HG03045 (cell line): Measurements from ENCODE around the gene ENOPH1.
"Not testable (repeated sequence)": the region's sequence is repeated elsewhere in the genome, so short reads cannot be mapped to it uniquely, and the experiment has no call there.

Experiments used
- ATAC-seq: cut with Tn5 transposase; IDR thresholded peaks from one replicate; pipeline ENCODE4 v1.9.1; 2021; ENCODE audit warnings: mild to moderate bottlenecking, moderate library complexity; ENCODE audit not compliant: unreplicated experiment

The ENOPH1 gene

GRCh38 chr4:82430193-82430963 lies at the start of gene ENOPH1, which contains the start of gene HNRNPDL:
Gene ENOPH1 (plus strand): TSS chr4:82430590. CDS start chr4:82430830, 240 bp downstream.
Gene HNRNPDL (minus strand): TSS chr4:82430462. CDS start chr4:82429690, 772 bp downstream.
- ATAC-seq = peak; percentile 75

- no peak for ATAC-seq
Measured at GRCh38 chr4:82380831-82381230, 49.6 kb upstream of the ENOPH1 start.

GRCh38 chr4:82381235-82381634 lies 49.2 kb upstream of the ENOPH1 start:
- ATAC-seq = no peak

- ATAC-seq = no peak
Measured at GRCh38 chr4:82381661-82382296, 48.6 kb upstream of the ENOPH1 start.

- no peak for ATAC-seq
Measured at GRCh38 chr4:82382751-82383150, 47.6 kb upstream of the ENOPH1 start.

- ATAC-seq = not testable (repeated sequence)
Measured at GRCh38 chr4:82386312-82386711, 44.1 kb upstream of the ENOPH1 start.

- ATAC-seq = no peak
Measured at GRCh38 chr4:82388405-82388804, 42.0 kb upstream of the ENOPH1 start.

GRCh38 chr4:82390061-82390460 lies 40.3 kb upstream of the ENOPH1 start:
- ATAC-seq = not testable (repeated sequence)

GRCh38 chr4:82394896-82395295 lies 35.5 kb upstream of the ENOPH1 start:
- ATAC-seq = no peak

- no peak for ATAC-seq
Measured at GRCh38 chr4:82397527-82397926, 32.9 kb upstream of the ENOPH1 start.

GRCh38 chr4:82398263-82398662 lies 32.1 kb upstream of the ENOPH1 start:
- no peak for ATAC-seq

GRCh38 chr4:82401600-82401999 lies 28.8 kb upstream of the ENOPH1 start:
- no peak for ATAC-seq

- ATAC-seq = no peak
Measured at GRCh38 chr4:82402196-82402775, 28.1 kb upstream of the ENOPH1 start.

- ATAC-seq = no peak
Measured at GRCh38 chr4:82403725-82404124, 26.7 kb upstream of the ENOPH1 start.

- not testable (repeated sequence) for ATAC-seq
Measured at GRCh38 chr4:82415061-82415460, 15.3 kb upstream of the ENOPH1 start.

GRCh38 chr4:82415922-82416365 lies 14.4 kb upstream of the ENOPH1 start:
- no peak for ATAC-seq

- ATAC-seq = no peak
Measured at GRCh38 chr4:82419451-82419850, 10.9 kb upstream of the ENOPH1 start.

GRCh38 chr4:82421796-82422560 lies 8.4 kb upstream of the ENOPH1 start:
- no peak for ATAC-seq

GRCh38 chr4:82422616-82423015 lies 7.8 kb upstream of the ENOPH1 start:
- no peak for ATAC-seq

- no peak for ATAC-seq
Measured at GRCh38 chr4:82423245-82424054, 6.9 kb upstream of the ENOPH1 start.
